ENCODE data around the gene LNPEP.
"Not testable (repeated sequence)": the region's sequence is repeated elsewhere in the genome, so short reads cannot be mapped to it uniquely, and the experiment has no call there.

DNA sequence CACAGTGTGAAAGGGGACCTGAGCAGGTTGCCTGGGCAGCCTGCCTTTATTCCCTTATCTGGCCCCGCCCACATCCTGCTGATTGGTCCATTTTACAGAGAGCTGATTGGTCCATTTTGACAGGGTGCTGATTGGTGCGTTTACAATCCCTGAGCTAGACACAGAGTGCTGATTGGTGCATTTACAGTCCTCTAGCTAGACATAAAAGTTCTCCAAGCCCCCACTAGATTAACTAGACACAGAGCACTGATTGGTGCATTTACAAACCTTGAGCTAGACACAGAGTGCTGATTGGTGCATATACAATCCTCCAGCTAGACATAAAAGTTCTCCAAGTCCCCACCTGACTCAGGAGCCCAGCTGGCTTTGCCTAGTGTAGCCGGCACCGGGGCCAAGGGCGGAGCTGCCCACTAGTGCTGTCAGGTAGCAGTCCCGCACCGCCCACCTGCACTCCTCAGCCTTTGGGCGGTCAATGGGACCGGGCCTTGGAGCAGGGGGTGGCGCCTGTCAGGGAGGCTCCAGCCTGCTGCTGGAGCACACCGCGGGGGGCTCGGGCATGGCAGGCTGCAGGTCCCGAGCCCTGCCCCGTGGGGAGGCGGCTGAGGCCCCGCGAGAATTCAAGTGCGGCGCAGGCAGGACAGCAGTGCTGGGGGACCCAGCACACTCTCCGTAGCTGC, 149.0 kb downstream of the LNPEP start:
- TF ChIP-seq OSR1 (CRISPR knock-in tag; IDR thresholded peaks at IDR 0.05); RARB (CRISPR knock-in tag; IDR thresholded peaks at IDR 0.05); ZFP3 (CRISPR knock-in tag; IDR thresholded peaks at IDR 0.05); TOX (CRISPR knock-in tag; IDR thresholded peaks at IDR 0.05; ENCODE audit: borderline replicate concordance); TCF4 (CRISPR knock-in tag; IDR thresholded peaks at IDR 0.05; ENCODE audit: borderline replicate concordance); ZNF8 (CRISPR knock-in tag; IDR thresholded peaks at IDR 0.05); SNAI2 (CRISPR knock-in tag; IDR thresholded peaks at IDR 0.05); CSDC2 (CRISPR knock-in tag; IDR thresholded peaks at IDR 0.05); BACH2 (CRISPR knock-in tag; IDR thresholded peaks at IDR 0.05; ENCODE audit: borderline replicate concordance): not testable (repeated sequence)
- TF ChIP-seq, protein P1, sequence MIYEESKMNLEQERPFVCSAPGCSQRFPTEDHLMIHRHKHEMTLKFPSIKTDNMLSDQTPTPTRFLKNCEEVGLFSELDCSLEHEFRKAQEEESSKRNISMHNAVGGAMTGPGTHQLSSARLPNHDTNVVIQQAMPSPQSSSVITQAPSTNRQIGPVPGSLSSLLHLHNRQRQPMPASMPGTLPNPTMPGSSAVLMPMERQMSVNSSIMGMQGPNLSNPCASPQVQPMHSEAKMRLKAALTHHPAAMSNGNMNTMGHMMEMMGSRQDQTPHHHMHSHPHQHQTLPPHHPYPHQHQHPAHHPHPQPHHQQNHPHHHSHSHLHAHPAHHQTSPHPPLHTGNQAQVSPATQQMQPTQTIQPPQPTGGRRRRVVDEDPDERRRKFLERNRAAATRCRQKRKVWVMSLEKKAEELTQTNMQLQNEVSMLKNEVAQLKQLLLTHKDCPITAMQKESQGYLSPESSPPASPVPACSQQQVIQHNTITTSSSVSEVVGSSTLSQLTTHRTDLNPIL (CRISPR knock-in tag; IDR thresholded peaks at IDR 0.05; ENCODE audit: low read depth): not testable (repeated sequence)
- TF ChIP-seq, protein P2, sequence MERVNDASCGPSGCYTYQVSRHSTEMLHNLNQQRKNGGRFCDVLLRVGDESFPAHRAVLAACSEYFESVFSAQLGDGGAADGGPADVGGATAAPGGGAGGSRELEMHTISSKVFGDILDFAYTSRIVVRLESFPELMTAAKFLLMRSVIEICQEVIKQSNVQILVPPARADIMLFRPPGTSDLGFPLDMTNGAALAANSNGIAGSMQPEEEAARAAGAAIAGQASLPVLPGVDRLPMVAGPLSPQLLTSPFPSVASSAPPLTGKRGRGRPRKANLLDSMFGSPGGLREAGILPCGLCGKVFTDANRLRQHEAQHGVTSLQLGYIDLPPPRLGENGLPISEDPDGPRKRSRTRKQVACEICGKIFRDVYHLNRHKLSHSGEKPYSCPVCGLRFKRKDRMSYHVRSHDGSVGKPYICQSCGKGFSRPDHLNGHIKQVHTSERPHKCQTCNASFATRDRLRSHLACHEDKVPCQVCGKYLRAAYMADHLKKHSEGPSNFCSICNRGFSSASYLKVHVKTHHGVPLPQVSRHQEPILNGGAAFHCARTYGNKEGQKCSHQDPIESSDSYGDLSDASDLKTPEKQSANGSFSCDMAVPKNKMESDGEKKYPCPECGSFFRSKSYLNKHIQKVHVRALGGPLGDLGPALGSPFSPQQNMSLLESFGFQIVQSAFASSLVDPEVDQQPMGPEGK (CRISPR knock-in tag; IDR thresholded peaks at IDR 0.05; ENCODE audit: borderline replicate concordance): not testable (repeated sequence)
- TF ChIP-seq, protein P3, sequence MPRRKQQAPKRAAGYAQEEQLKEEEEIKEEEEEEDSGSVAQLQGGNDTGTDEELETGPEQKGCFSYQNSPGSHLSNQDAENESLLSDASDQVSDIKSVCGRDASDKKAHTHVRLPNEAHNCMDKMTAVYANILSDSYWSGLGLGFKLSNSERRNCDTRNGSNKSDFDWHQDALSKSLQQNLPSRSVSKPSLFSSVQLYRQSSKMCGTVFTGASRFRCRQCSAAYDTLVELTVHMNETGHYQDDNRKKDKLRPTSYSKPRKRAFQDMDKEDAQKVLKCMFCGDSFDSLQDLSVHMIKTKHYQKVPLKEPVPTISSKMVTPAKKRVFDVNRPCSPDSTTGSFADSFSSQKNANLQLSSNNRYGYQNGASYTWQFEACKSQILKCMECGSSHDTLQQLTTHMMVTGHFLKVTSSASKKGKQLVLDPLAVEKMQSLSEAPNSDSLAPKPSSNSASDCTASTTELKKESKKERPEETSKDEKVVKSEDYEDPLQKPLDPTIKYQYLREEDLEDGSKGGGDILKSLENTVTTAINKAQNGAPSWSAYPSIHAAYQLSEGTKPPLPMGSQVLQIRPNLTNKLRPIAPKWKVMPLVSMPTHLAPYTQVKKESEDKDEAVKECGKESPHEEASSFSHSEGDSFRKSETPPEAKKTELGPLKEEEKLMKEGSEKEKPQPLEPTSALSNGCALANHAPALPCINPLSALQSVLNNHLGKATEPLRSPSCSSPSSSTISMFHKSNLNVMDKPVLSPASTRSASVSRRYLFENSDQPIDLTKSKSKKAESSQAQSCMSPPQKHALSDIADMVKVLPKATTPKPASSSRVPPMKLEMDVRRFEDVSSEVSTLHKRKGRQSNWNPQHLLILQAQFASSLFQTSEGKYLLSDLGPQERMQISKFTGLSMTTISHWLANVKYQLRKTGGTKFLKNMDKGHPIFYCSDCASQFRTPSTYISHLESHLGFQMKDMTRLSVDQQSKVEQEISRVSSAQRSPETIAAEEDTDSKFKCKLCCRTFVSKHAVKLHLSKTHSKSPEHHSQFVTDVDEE (CRISPR knock-in tag; IDR thresholded peaks at IDR 0.05): not testable (repeated sequence)
